B cell (primary cell): Measurements from ENCODE around the gene TLR4. TPM values are rescaled to one million over a fixed set of nuclear protein-coding genes. Genes with fewer than 3 reads are reported as not detected.

Experiments used
- ATAC-seq: fragments of 200-7000 bp; cut with Tn5 transposase; one replicate; pipeline ENCODE4 v1.10.0; 2021; ENCODE audit warnings: low read depth, mild to moderate bottlenecking, moderate number of reproducible peaks, moderate library complexity
- CTCF ChIA-PET: fragments of 350-600 bp; sonication (Branson Sonifier 250); formaldehyde crosslinking; loops from one replicate; lab custom pipeline; 2021; ENCODE audit warnings: antibody characterized with exemption, inconsistent platforms; lab: Charles Lee
- POLR2A ChIA-PET: fragments of 350-600 bp; sonication (Branson Sonifier 250); formaldehyde crosslinking; loops from one replicate; lab custom pipeline; 2021; ENCODE audit warnings: antibody characterized with exemption; lab: Charles Lee
- DNase-seq: peaks from one replicate; pipeline ENCODE4 v3.0.0; 2013
- H2AFZ ChIP-seq: 2 replicates; pipeline ENCODE4 v1.6.1; 2012; ENCODE audit warnings: mild to moderate bottlenecking, low read depth, low read length; ENCODE audit not compliant: insufficient read depth, poor library complexity, severe bottlenecking
- H3K27ac ChIP-seq, 2 donors: 1 replicate in 1 of 2; 2 replicates in 1 of 2; pipeline ENCODE4 v1.5.1; 2012 to 2013; ENCODE audit warnings: low read length in 2 of 2, mild to moderate bottlenecking in 2 of 2, moderate library complexity in 1 of 2
- H3K27me3 ChIP-seq, 4 experiments: fragments of 200-600 bp in 1 of 4; sonication (generic) in 1 of 4; replicated peaks in 1 of 4; 1 replicate in 2 of 4; 2 replicates in 2 of 4; pipeline versions ENCODE4 v1.6.1 to v1.7.0; 2013 to 2016; ENCODE audit warnings: low read length in 3 of 4, mild to moderate bottlenecking in 2 of 4, mixed read lengths in 1 of 4, moderate library complexity in 1 of 4; ENCODE audit not compliant: insufficient read depth in 4 of 4, control insufficient read depth in 3 of 4; ENCODE audit errors: control extremely low read depth in 1 of 4
- H3K36me3 ChIP-seq, 2 experiments: replicated peaks in 1 of 2; 1 replicate in 1 of 2; 2 replicates in 1 of 2; pipeline versions ENCODE4 v1.6.1 to v1.7.1; 2013; ENCODE audit warnings: low read length in 1 of 2; ENCODE audit not compliant: insufficient read depth in 2 of 2, control insufficient read depth in 1 of 2; ENCODE audit errors: control extremely low read depth in 1 of 2, extremely low read depth in 1 of 2
- H3K4me1 ChIP-seq, 2 donors: fragments of 200-600 bp in 1 of 2; sonication (generic) in 1 of 2; 1 replicate in 1 of 2; 2 replicates in 1 of 2; pipeline versions ENCODE4 v1.5.1 to v1.6.1; 2013 to 2017; ENCODE audit warnings: low read length in 2 of 2; ENCODE audit not compliant: control insufficient read depth in 2 of 2, insufficient read depth in 2 of 2
- H3K4me2 ChIP-seq: replicated peaks from 2 replicates; pipeline ENCODE3; 2012; ENCODE audit warnings: mild to moderate bottlenecking, low read depth, low read length; ENCODE audit not compliant: poor library complexity, severe bottlenecking
- H3K4me3 ChIP-seq, 5 experiments: fragments of 200-600 bp in 1 of 5; sonication (generic) in 1 of 5; 1 replicate in 3 of 5; 2 replicates in 2 of 5; pipeline versions ENCODE4 v1.5.1 to v1.7.0; 2011 to 2016; ENCODE audit warnings: low read length in 4 of 5, mild to moderate bottlenecking in 4 of 5, low read depth in 2 of 5, control low read depth in 1 of 5, moderate library complexity in 1 of 5; ENCODE audit not compliant: insufficient read depth in 1 of 5; ENCODE audit errors: control extremely low read depth in 1 of 5, extremely low read depth in 1 of 5
- H3K79me2 ChIP-seq: fragments of 200-600 bp; sonication (generic); one replicate; pipeline ENCODE4 v1.6.0; 2016; ENCODE audit warnings: low read length; ENCODE audit not compliant: control insufficient read depth, insufficient read depth
- H3K9ac ChIP-seq: fragments of 200-600 bp; sonication (generic); 2 replicates; pipeline ENCODE4 v1.6.1; 2017; ENCODE audit warnings: mild to moderate bottlenecking, low read length, moderate library complexity
- H3K9me3 ChIP-seq, 3 donors: one replicate each; pipeline versions ENCODE4 v1.6.1 to v1.7.1; 2013; ENCODE audit warnings: low read length in 2 of 3; ENCODE audit not compliant: control insufficient read depth in 2 of 3, insufficient read depth in 1 of 3; ENCODE audit errors: control extremely low read depth in 1 of 3
- H4K20me1 ChIP-seq: 2 replicates; pipeline ENCODE4 v1.6.0; 2012; ENCODE audit warnings: mild to moderate bottlenecking, low read length; ENCODE audit not compliant: insufficient read depth, control insufficient read depth, poor library complexity, severe bottlenecking
- H3K27ac Mint-ChIP-seq: one replicate; pipeline ENCODE4 v1.8.0; 2021; ENCODE audit warnings: mixed read lengths
- H3K27me3 Mint-ChIP-seq: one replicate; pipeline ENCODE4 v1.8.0; 2021; ENCODE audit warnings: mixed read lengths
- H3K4me1 Mint-ChIP-seq: one replicate; pipeline ENCODE4 v1.8.0; 2021; ENCODE audit warnings: mixed read lengths
- H3K4me3 Mint-ChIP-seq: one replicate; pipeline ENCODE4 v1.8.0; 2021; ENCODE audit warnings: mixed read lengths
- H3K9me3 Mint-ChIP-seq: one replicate; pipeline ENCODE4 v1.8.0; 2022; ENCODE audit warnings: mixed read lengths; ENCODE audit not compliant: insufficient read depth
- EZH2 ChIP-seq: IDR thresholded peaks from 2 replicates; pipeline ENCODE4 v1.6.1; 2012; ENCODE audit warnings: borderline replicate concordance, low read depth, mild to moderate bottlenecking, moderate library complexity, low read length; ENCODE audit not compliant: insufficient read depth, poor library complexity, severe bottlenecking
- WGBS: methylation state at CpG from one replicate; pipeline ENCODE4 v1.1.5; 2013; ENCODE audit warnings: missing lambda C conversion rate; ENCODE audit not compliant: insufficient coverage; 5-methylcytosine and 5-hydroxymethylcytosine counted together
- intact Hi-C: fragments of 100-400 bp; cut with micrococcal nuclease; formaldehyde crosslinking; loops from one replicate; pipeline ENCODE4 v1.10.0; 2022
- polyA plus RNA-seq: library from polyadenylated mRNA; depleted of rRNA; stranded (reverse); fragments of >200 nt; gene quantifications from 2 replicates; pipeline ENCODE4 v1.2.3, GENCODE V29; 2012
- total RNA-seq, 2 donors: library from RNA; stranded (reverse); fragments of 120-200 nt in 1 of 2; gene quantifications; 1 replicate in 1 of 2; 2 replicates in 1 of 2; pipeline versions ENCODE4 v1.2.3 to v1.2.4, GENCODE V29; 2013 to 2022
- TF ChIP-seq, protein P1 (sequence below): fragments of 200-600 bp; IDR thresholded peaks from one replicate; pipeline ENCODE4 v1.8.0; 2022; ENCODE audit warnings: antibody characterized with exemption, mild to moderate bottlenecking

Gene TLR4
- total and polyA plus RNA-seq, 2 donors (not counting 1 experiment from before 2014, with no cell fraction given), result 0.51 to 3.7 TPM

DNA sequence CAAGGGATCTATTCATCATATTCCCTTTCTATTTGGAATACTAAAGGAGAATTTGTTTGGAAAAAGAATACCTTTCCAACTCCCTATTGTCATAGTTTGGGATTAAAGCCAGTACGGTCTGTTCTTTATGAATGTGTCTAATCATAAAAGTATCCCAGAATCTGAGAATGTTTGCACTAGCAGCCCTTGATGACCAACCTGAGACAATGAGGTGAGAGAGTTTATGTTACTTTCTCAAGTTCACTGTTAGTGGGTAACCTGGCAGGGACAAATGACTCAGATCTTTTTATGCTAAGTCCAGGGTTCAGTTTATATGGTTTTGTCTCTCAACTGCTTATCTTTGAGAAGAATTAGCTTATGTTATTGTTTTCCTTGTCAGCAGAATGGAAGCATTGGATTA, 25.3 kb upstream of the TLR4 start:
- Mint-ChIP-seq H3K27ac (no peak overlapping the region), H3K4me1 (peaks cover 17% of the 10 kb centered on the region), H3K27me3 (peaks cover 2% of the 10 kb centered on the region), H3K4me3 (no peak overlapping the region), H3K9me3 (peaks cover 2% of the 10 kb centered on the region)
- no peak overlapping the region for H3K27ac ChIP-seq
- whole genome bisulfite sequencing, result no CpG with 5 or more reads among the region's 1 CpG
- no peak for TF ChIP-seq EZH2
- TF ChIP-seq, protein P1, sequence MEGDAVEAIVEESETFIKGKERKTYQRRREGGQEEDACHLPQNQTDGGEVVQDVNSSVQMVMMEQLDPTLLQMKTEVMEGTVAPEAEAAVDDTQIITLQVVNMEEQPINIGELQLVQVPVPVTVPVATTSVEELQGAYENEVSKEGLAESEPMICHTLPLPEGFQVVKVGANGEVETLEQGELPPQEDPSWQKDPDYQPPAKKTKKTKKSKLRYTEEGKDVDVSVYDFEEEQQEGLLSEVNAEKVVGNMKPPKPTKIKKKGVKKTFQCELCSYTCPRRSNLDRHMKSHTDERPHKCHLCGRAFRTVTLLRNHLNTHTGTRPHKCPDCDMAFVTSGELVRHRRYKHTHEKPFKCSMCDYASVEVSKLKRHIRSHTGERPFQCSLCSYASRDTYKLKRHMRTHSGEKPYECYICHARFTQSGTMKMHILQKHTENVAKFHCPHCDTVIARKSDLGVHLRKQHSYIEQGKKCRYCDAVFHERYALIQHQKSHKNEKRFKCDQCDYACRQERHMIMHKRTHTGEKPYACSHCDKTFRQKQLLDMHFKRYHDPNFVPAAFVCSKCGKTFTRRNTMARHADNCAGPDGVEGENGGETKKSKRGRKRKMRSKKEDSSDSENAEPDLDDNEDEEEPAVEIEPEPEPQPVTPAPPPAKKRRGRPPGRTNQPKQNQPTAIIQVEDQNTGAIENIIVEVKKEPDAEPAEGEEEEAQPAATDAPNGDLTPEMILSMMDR, result no peak
- ChIA-PET CTCF (no interaction called here), POLR2A (no interaction called here)
- H3K9me3 ChIP-seq, result peaks cover 0 to 9% (median 0%) of the 10 kb centered on the region in 3 donors
- H2AFZ ChIP-seq, result no peak overlapping the region
- H3K4me2 ChIP-seq, result no peak overlapping the region
- H4K20me1 ChIP-seq, result no peaks in the 10 kb centered on the region
- intact Hi-C loops, result no loop called here
- H3K9ac ChIP-seq, result no peak overlapping the region
- H3K36me3 ChIP-seq, result no peaks in the 10 kb centered on the region
- H3K4me1 ChIP-seq, result peaks cover 4 to 9% of the 10 kb centered on the region in 2 donors
- ATAC-seq (no peak), DNase-seq (no peak)
- H3K79me2 ChIP-seq, result no peaks in the 10 kb centered on the region
- no peaks in the 10 kb centered on the region for H3K27me3 ChIP-seq
- H3K4me3 ChIP-seq, result no peak overlapping the region

DNA sequence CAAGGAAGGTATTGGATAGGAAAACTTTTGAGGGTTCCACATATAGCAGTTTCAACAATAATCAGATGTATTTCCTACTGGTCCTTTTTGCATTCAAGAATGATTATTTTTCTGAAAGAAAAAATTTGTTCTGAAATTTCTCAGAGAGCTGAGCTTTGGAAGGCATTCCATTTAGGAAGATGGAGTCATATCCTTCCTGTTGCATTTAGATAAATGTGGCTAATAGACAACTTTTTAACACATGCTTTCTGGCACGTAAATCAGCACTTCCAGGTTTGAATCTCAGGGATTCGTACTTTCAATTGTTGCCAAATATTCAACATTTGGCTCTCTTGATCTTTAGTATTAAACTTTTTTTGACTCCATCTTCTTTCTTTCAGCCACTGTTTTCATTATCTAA, 24.8 kb upstream of the TLR4 start:
- H3K4me3 Mint-ChIP-seq, result no peak overlapping the region

More for the DNA sequence above, 24.8 kb upstream of the TLR4 start:
- intact Hi-C loops, result no loop called here
- no peaks in the 10 kb centered on the region for H3K36me3 ChIP-seq
- CTCF ChIA-PET, result no interaction called here
- WGBS, result 92% methylated on average over 2 of the region's 2 CpGs
- Mint-ChIP-seq H3K4me1 (peaks cover 17% of the 10 kb centered on the region), H3K27me3 (peaks cover 6% of the 10 kb centered on the region), H3K9me3 (peaks cover 2% of the 10 kb centered on the region), H3K27ac (no peak overlapping the region)
- no peak overlapping the region for H2AFZ ChIP-seq
- H3K79me2 ChIP-seq, result no peaks in the 10 kb centered on the region
- no peaks in the 10 kb centered on the region for H3K27me3 ChIP-seq
- H4K20me1 ChIP-seq, result no peaks in the 10 kb centered on the region
- no peak overlapping the region for H3K9ac ChIP-seq
- H3K27ac ChIP-seq, result no peak overlapping the region
- POLR2A ChIA-PET, result no interaction called here
- DNase-seq (no peak), ATAC-seq (no peak)
- no peak overlapping the region for H3K4me2 ChIP-seq
- no peak overlapping the region for H3K4me3 ChIP-seq
- H3K9me3 ChIP-seq, result peaks cover 0 to 9% (median 0%) of the 10 kb centered on the region in 3 donors
- H3K4me1 ChIP-seq, result peaks cover 4 to 9% of the 10 kb centered on the region in 2 donors
- TF ChIP-seq EZH2, result no peak
- TF ChIP-seq, protein P1, result no peak
